GM06990 (cell line): ENCODE data around the gene PAQR7.

Source experiments
- DNase-seq: peaks from one replicate; pipeline ENCODE4 v3.0.0-alpha.2; 2011; ENCODE audit not compliant: insufficient read length; ENCODE audit errors: extremely low read depth
- H3K27me3 ChIP-seq: replicated peaks from 2 replicates; pipeline ENCODE4 v1.6.0; 2011; ENCODE audit warnings: low read length; ENCODE audit not compliant: control insufficient read depth, insufficient read depth
- H3K36me3 ChIP-seq: 2 replicates; pipeline ENCODE4 v1.5.1; 2011; ENCODE audit warnings: low read length; ENCODE audit not compliant: control insufficient read depth, insufficient read depth
- H3K4me3 ChIP-seq: replicated peaks from 2 replicates; pipeline ENCODE4 v1.5.1; 2011; ENCODE audit warnings: low read depth, mild to moderate bottlenecking, control low read depth, low read length
- TF ChIP-seq, protein P1 (sequence below): IDR thresholded peaks from 2 replicates; pipeline ENCODE4 v1.5.1; 2011; ENCODE audit warnings: low read length, control low read depth, mild to moderate bottlenecking, inconsistent platforms; ENCODE audit not compliant: insufficient read depth, poor library complexity, severe bottlenecking

Gene PAQR7

DNA sequence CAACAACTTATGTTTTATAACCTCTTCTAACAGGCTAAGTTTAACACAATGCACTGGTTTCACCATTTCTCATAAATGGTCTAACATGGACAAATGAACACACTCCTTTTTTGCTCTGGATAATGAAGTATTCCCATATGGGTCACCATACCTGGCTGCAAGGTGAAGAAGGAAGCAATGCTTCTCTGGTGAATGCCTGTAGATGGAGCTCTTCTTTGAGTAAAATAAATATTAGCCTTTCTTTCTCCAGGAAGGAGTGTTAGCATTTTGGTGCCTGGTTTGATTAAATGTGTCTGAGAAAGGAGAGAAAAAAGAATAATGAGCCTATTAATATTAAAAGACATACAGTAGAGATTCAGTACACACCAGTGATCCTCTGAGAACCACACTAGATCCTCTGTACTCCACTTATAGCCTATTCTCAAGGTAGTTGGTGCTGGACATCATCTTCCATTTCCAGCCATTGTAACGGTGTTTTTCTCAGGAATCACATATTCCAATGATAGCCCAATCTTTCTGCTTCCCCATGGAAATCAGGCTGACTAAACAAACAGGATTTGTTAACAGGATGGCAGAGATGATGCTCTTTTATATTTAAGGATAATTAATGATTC lies 38.1 kb downstream of the PAQR7 start:
- no peaks in the 10 kb centered on the region for H3K27me3 ChIP-seq
- no peak overlapping the region for H3K4me3 ChIP-seq
- peaks cover 7% of the 10 kb centered on the region for H3K36me3 ChIP-seq
- DNase-seq: no peak
- TF ChIP-seq, protein P1, sequence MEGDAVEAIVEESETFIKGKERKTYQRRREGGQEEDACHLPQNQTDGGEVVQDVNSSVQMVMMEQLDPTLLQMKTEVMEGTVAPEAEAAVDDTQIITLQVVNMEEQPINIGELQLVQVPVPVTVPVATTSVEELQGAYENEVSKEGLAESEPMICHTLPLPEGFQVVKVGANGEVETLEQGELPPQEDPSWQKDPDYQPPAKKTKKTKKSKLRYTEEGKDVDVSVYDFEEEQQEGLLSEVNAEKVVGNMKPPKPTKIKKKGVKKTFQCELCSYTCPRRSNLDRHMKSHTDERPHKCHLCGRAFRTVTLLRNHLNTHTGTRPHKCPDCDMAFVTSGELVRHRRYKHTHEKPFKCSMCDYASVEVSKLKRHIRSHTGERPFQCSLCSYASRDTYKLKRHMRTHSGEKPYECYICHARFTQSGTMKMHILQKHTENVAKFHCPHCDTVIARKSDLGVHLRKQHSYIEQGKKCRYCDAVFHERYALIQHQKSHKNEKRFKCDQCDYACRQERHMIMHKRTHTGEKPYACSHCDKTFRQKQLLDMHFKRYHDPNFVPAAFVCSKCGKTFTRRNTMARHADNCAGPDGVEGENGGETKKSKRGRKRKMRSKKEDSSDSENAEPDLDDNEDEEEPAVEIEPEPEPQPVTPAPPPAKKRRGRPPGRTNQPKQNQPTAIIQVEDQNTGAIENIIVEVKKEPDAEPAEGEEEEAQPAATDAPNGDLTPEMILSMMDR: peak; percentile 43

DNA sequence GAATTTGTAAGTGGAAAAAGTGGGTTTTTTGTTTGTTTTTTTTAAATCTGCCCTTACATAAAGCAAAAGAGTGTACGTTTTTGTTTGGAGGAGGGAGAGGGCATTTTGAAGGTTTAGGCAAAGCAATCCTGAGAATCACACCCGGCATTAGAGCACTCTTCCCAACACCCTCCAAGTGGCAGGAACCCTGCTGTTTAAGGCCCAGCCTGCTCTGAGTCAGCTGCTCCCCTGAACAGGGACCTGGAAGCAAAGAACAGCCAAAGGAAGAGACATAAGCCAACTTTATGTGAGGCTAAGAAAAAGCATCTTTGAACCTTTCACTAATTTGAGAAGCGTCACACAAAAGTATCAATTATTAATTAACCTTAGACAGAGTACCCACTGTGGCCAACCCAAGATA lies 38.8 kb downstream of the PAQR7 start:
- peaks cover 11% of the 10 kb centered on the region for H3K36me3 ChIP-seq
- no peak overlapping the region for H3K4me3 ChIP-seq
- no peaks in the 10 kb centered on the region for H3K27me3 ChIP-seq
- TF ChIP-seq, protein P1: no peak
- DNase-seq: no peak

GRCh38 chr1:25834894-25835293 lies 40.6 kb downstream of the PAQR7 start:
- no peak for DNase-seq
- Histone ChIP-seq H3K4me3 (no peak overlapping the region), H3K36me3 (peaks cover 18% of the 10 kb centered on the region), H3K27me3 (no peaks in the 10 kb centered on the region)
- TF ChIP-seq, protein P1: no peak

- Histone ChIP-seq H3K4me3 (no peak overlapping the region), H3K36me3 (peaks cover 26% of the 10 kb centered on the region), H3K27me3 (no peaks in the 10 kb centered on the region)
- no peak for DNase-seq
- TF ChIP-seq, protein P1: no peak
These were observed 42.4 kb downstream of the PAQR7 start for GRCh38 chr1:25833158-25833557.

- TF ChIP-seq, protein P1: no peak
- DNase-seq: no peak
- H3K36me3 ChIP-seq: peaks cover 26% of the 10 kb centered on the region
- no peak overlapping the region for H3K4me3 ChIP-seq
- no peaks in the 10 kb centered on the region for H3K27me3 ChIP-seq
These were observed 43.0 kb downstream of the PAQR7 start for GRCh38 chr1:25832336-25833037.
